ENCODE data around the gene PAPPA.

GRCh38 chr9:116270546-116270945 lies 117.0 kb downstream of the PAPPA start:
- TF ChIP-seq CTCF (conservative IDR thresholded peaks at IDR 0.05): no peak
- TF ChIP-seq EZH2 (IDR thresholded peaks at IDR 0.05; ENCODE audit: low read depth): no peak

Measured in PC-9 (cell line).